ENCODE results near the gene GTF2A1L.

Gene GTF2A1L

GRCh38 chr2:48617618-48618017, at the start of gene GTF2A1L:
TSS of gene GTF2A1L (plus strand) at chr2:48617856. CDS start at chr2:48617875, 19 bp downstream.
- in situ Hi-C loops (cut with MboI; ENCODE audit: low sequenced_read_pairs, unreplicated experiment), result no loop called here
- TF ChIP-seq CTCF (IDR thresholded peaks at IDR 0.05; ENCODE audit: borderline replicate concordance, control extremely low read depth, extremely low read depth, insufficient read depth, missing control alignments), result no peak
- no peak for DNase-seq (ENCODE audit: low spot score)

GRCh38 chr2:48568547-48568946, 49.1 kb upstream of the GTF2A1L start:
- in situ Hi-C loops (cut with MboI; ENCODE audit: low sequenced_read_pairs, unreplicated experiment), result no loop called here
- DNase-seq (ENCODE audit: low spot score), result no peak
- TF ChIP-seq CTCF (IDR thresholded peaks at IDR 0.05; ENCODE audit: borderline replicate concordance, control extremely low read depth, extremely low read depth, insufficient read depth, missing control alignments), result no peak

- no peak for TF ChIP-seq CTCF (IDR thresholded peaks at IDR 0.05; ENCODE audit: borderline replicate concordance, control extremely low read depth, extremely low read depth, insufficient read depth, missing control alignments)
- in situ Hi-C loops (cut with MboI; ENCODE audit: low sequenced_read_pairs, unreplicated experiment), result no loop called here
- DNase-seq (ENCODE audit: low spot score), result no peak
Measured at GRCh38 chr2:48569433-48569832, 48.2 kb upstream of the GTF2A1L start.

- DNase-seq (ENCODE audit: low spot score), result no peak
- in situ Hi-C loops (cut with MboI; ENCODE audit: low sequenced_read_pairs, unreplicated experiment), result no loop called here
Measured at GRCh38 chr2:48572816-48573215, 44.8 kb upstream of the GTF2A1L start.

GRCh38 chr2:48574353-48575287, 43.0 kb upstream of the GTF2A1L start:
- no peak for TF ChIP-seq CTCF (IDR thresholded peaks at IDR 0.05; ENCODE audit: borderline replicate concordance, control extremely low read depth, extremely low read depth, insufficient read depth, missing control alignments)
- in situ Hi-C loops (cut with MboI; ENCODE audit: low sequenced_read_pairs, unreplicated experiment), result no loop called here
- no peak for DNase-seq (ENCODE audit: low spot score)

More at GRCh38 chr2:48572816-48573215, 44.8 kb upstream of the GTF2A1L start:
- TF ChIP-seq CTCF (IDR thresholded peaks at IDR 0.05; ENCODE audit: borderline replicate concordance, control extremely low read depth, extremely low read depth, insufficient read depth, missing control alignments), result no peak

- DNase-seq (ENCODE audit: low spot score), result no peak
- in situ Hi-C loops (cut with MboI; ENCODE audit: low sequenced_read_pairs, unreplicated experiment), result no loop called here
- no peak for TF ChIP-seq CTCF (IDR thresholded peaks at IDR 0.05; ENCODE audit: borderline replicate concordance, control extremely low read depth, extremely low read depth, insufficient read depth, missing control alignments)
Measured at GRCh38 chr2:48578313-48578712, 39.3 kb upstream of the GTF2A1L start.
